ENCODE data around the gene WDR90.

GRCh38 chr16:638034-638543, 11.1 kb upstream of the WDR90 start:
- TF ChIP-seq CTCF (conservative IDR thresholded peaks at IDR 0.05 in 1 of 2, IDR thresholded peaks at IDR 0.05 in 1 of 2; ENCODE audit: extremely low read depth in 1 of 2, insufficient read depth in 1 of 2, low read depth in 1 of 2, low read length in 2 of 2) (no peak), EZH2 (IDR thresholded peaks at IDR 0.05; ENCODE audit: borderline replicate concordance, low read length) (no peak)
